HCT116 (cell line): Measurements from ENCODE around the gene UQCRQ. TPM values are rescaled to one million over a fixed set of nuclear protein-coding genes. Genes with fewer than 3 reads are reported as not detected.

Source experiments
- ATAC-seq: fragments of 200-7000 bp; cut with Tn5 transposase; 2 replicates; pipeline ENCODE4 v1.9.1; 2020; ENCODE audit warnings: mild to moderate bottlenecking, moderate library complexity
- BruUV-seq: library from RNA; stranded (reverse); fragments of 400-500 nt; replicated peaks from 2 replicates; lab custom pipeline; 2021; lab: Mats Ljungman, UMichigan
- CTCF ChIA-PET: fragments of 300-600 bp; sonication (Branson Sonifier 250); formaldehyde crosslinking; loops from one replicate; lab custom pipeline; 2021; ENCODE audit warnings: antibody characterized with exemption; lab: Charles Lee
- POLR2A ChIA-PET: fragments of 300-600, 350-600 bp; sonication (Branson Sonifier 250); formaldehyde crosslinking; loops from one replicate; lab custom pipeline; 2021; ENCODE audit warnings: antibody characterized with exemption; lab: Charles Lee
- RAD21 ChIA-PET, 2 experiments: fragments of 300-600 bp; sonication (Branson Sonifier 250); formaldehyde crosslinking; loops; one replicate each; lab custom pipeline; 2023; ENCODE audit warnings: low total read pairs in 2 of 2; ENCODE audit not compliant: uncharacterized antibody in 2 of 2, unreplicated experiment in 2 of 2, low non-redundant PET in 1 of 2; lab: Charles Lee
- DNase-seq: peaks from one replicate; pipeline ENCODE4 v3.0.0-alpha.2; 2010; ENCODE audit warnings: low read depth, low spot score
- H2AFZ ChIP-seq: fragments of 200-600 bp; shearing (Covaris generic), sonication (generic); 2 replicates; pipeline ENCODE4 v1.6.1; 2017; ENCODE audit warnings: low read depth, mixed run types, mixed read lengths, antibody characterized with exemption, low read length; ENCODE audit not compliant: poor library complexity, severe bottlenecking
- H3K27ac ChIP-seq: 2 replicates; pipeline ENCODE4 v1.5.1; 2012; ENCODE audit warnings: low read depth, low read length
- H3K27me3 ChIP-seq: fragments of 200-600 bp; sonication (generic); 2 replicates; pipeline ENCODE4 v1.6.1; 2016; ENCODE audit warnings: mixed run types, low read length, mixed read lengths; ENCODE audit not compliant: insufficient read depth
- H3K36me3 ChIP-seq, 2 experiments: fragments of 200-500 bp in 1 of 2; fragments of 200-600 bp in 1 of 2; sonication (Bioruptor generic) in 1 of 2; sonication (generic) in 1 of 2; 2 replicates each; pipeline versions ENCODE4 v1.5.1 to v1.6.1; 2014 to 2016; ENCODE audit warnings: low read length in 2 of 2, inconsistent platforms in 1 of 2, mixed read lengths in 1 of 2, mixed run types in 1 of 2; ENCODE audit not compliant: insufficient read depth in 2 of 2, control insufficient read depth in 1 of 2
- H3K4me1 ChIP-seq, 2 experiments: fragments of 200-600 bp in 1 of 2; sonication (generic) in 1 of 2; 2 replicates each; pipeline versions ENCODE4 v1.5.1 to v1.6.1; 2012 to 2017; ENCODE audit warnings: low read length in 2 of 2, inconsistent platforms in 1 of 2, mild to moderate bottlenecking in 1 of 2, mixed read lengths in 1 of 2, mixed run types in 1 of 2, moderate library complexity in 1 of 2; ENCODE audit not compliant: insufficient read depth in 2 of 2, control insufficient read depth in 1 of 2
- H3K4me2 ChIP-seq: fragments of 200-600 bp; sonication (generic); 2 replicates; pipeline ENCODE4 v1.6.1; 2017; ENCODE audit warnings: mixed run types, low read length, mixed read lengths
- H3K4me3 ChIP-seq, 2 experiments: fragments of 200-600 bp in 1 of 2; sonication (generic) in 1 of 2; replicated peaks in 1 of 2; 2 replicates each; pipeline ENCODE4 v1.5.1; 2011 to 2016; ENCODE audit warnings: low read length in 2 of 2, control low read depth in 1 of 2, low read depth in 1 of 2, mild to moderate bottlenecking in 1 of 2, mixed read lengths in 1 of 2, mixed run types in 1 of 2
- H3K79me2 ChIP-seq: fragments of 200-600 bp; sonication (generic); 2 replicates; pipeline ENCODE4 v1.6.1; 2017; ENCODE audit warnings: mild to moderate bottlenecking, mixed run types, low read length, moderate library complexity, mixed read lengths; ENCODE audit not compliant: insufficient read depth
- H3K9ac ChIP-seq: fragments of 200-600 bp; sonication (generic); 2 replicates; pipeline ENCODE4 v1.6.1; 2016; ENCODE audit warnings: low read length, mixed read lengths
- H3K9me2 ChIP-seq: fragments of 200-600 bp; sonication (generic), shearing (Covaris generic); 2 replicates; pipeline ENCODE4 v1.6.1; 2017; ENCODE audit warnings: mixed run types, mild to moderate bottlenecking, moderate library complexity; ENCODE audit not compliant: insufficient read depth
- H3K9me3 ChIP-seq, 2 experiments: fragments of 200-500 bp in 1 of 2; fragments of 200-600 bp in 1 of 2; sonication (Bioruptor generic) in 1 of 2; sonication (generic) in 1 of 2; 2 replicates each; pipeline ENCODE4 v1.6.1; 2014 to 2017; ENCODE audit warnings: low read length in 2 of 2, mixed read lengths in 2 of 2, inconsistent platforms in 1 of 2, low read depth in 1 of 2, mild to moderate bottlenecking in 1 of 2, mixed run types in 1 of 2, moderate library complexity in 1 of 2; ENCODE audit not compliant: control insufficient read depth in 1 of 2, insufficient read depth in 1 of 2
- H4K20me1 ChIP-seq: fragments of 200-600 bp; sonication (generic), shearing (Covaris generic); 2 replicates; pipeline ENCODE4 v1.6.1; 2017; ENCODE audit warnings: mixed run types, mild to moderate bottlenecking, moderate library complexity; ENCODE audit not compliant: insufficient read depth
- EZH2 ChIP-seq: fragments of 200-600 bp; sonication (generic); IDR thresholded peaks from 2 replicates; pipeline ENCODE4 v1.6.1; 2017; ENCODE audit warnings: antibody characterized with exemption, mixed run types
- FOSL1 ChIP-seq: IDR thresholded peaks from 2 replicates; pipeline ENCODE4 v1.6.1; 2012; ENCODE audit warnings: low read depth
- SIN3A ChIP-seq: IDR thresholded peaks from 2 replicates; pipeline ENCODE4 v1.6.1; 2012; ENCODE audit warnings: low read depth
- SP1 ChIP-seq: IDR thresholded peaks from 2 replicates; pipeline ENCODE4 v1.6.1; 2012; ENCODE audit warnings: low read depth
- ZNF274 ChIP-seq: fragments of 200-500 bp; sonication (Bioruptor generic); IDR thresholded peaks from 2 replicates; pipeline ENCODE4 v1.6.1; 2014; ENCODE audit warnings: mild to moderate bottlenecking, low read depth, low read length, inconsistent platforms
- intact Hi-C: fragments of 100-400 bp; cut with micrococcal nuclease; formaldehyde crosslinking; loops from 2 replicates; pipeline ENCODE4 v1.10.0; 2022
- total RNA-seq: library from RNA; stranded (reverse); gene quantifications from one replicate; pipeline ENCODE4 v1.2.1, GENCODE V29; 2021; ENCODE audit not compliant: unreplicated experiment
- TF ChIP-seq, protein P1 (sequence below): IDR thresholded peaks from 2 replicates; pipeline ENCODE4 v1.6.1; 2012
- TF ChIP-seq, protein P2 (sequence below), 3 experiments: fragments of 200-600 bp in 1 of 3; sonication (generic) in 1 of 3; IDR thresholded peaks in 2 of 3; conservative IDR thresholded peaks in 1 of 3; 2 replicates each; pipeline ENCODE4 v1.5.1; 2012 to 2017; ENCODE audit warnings: low read depth in 2 of 3, low read length in 2 of 3, antibody characterized with exemption in 1 of 3, borderline replicate concordance in 1 of 3, control low read depth in 1 of 3, mild to moderate bottlenecking in 1 of 3, mixed read lengths in 1 of 3, mixed run types in 1 of 3, moderate library complexity in 1 of 3; ENCODE audit not compliant: insufficient read depth in 1 of 3

UQCRQ gene
- total RNA-seq, 1 experiment from 2014 or later = 528 TPM

DNA sequence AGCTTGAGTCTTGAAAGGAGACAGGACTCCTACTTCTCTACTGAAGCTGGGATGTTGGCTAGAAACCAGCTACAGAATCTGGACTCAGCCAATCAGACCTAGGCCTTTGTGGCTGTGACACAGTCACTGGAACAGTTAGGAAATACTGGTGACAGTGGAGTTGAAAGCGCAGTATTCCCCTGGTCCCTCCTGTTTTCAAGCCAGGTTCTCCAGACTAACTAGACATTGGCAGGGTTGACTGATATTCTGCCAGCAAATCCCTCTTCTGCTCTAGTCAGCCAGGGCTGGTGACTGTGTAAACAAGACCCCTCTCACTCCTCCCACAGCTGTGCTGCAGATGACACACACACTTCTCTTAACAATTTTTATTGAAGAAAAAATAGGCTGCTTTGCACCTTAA, 44.7 kb upstream of the UQCRQ start:
- Histone ChIP-seq H3K4me1 (peaks cover 0 to 11% of the 10 kb centered on the region in 2 experiments; a peak in 1 of 4 replicates), H3K79me2 (no peaks in the 10 kb centered on the region), H3K9me3 (no peaks in the 10 kb centered on the region), H2AFZ (no peak overlapping the region), H3K4me3 (no peak overlapping the region), H3K4me2 (no peak overlapping the region), H3K27ac (no peak overlapping the region), H3K9ac (no peak overlapping the region), H3K9me2 (no peaks in the 10 kb centered on the region), H4K20me1 (no peaks in the 10 kb centered on the region), H3K27me3 (no peaks in the 10 kb centered on the region), H3K36me3 (no peaks in the 10 kb centered on the region)
- intact Hi-C loops = loop anchor here (2.0 kb wide), 2 partner anchors 69 to 435 kb away; no protein-coding TSS in a partner anchor
- TF ChIP-seq SP1 (no peak), FOSL1 (no peak), ZNF274 (no peak), SIN3A (no peak), EZH2 (no peak)
- TF ChIP-seq, protein P1, sequence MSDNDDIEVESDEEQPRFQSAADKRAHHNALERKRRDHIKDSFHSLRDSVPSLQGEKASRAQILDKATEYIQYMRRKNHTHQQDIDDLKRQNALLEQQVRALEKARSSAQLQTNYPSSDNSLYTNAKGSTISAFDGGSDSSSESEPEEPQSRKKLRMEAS = no peak
- TF ChIP-seq, protein P2, sequence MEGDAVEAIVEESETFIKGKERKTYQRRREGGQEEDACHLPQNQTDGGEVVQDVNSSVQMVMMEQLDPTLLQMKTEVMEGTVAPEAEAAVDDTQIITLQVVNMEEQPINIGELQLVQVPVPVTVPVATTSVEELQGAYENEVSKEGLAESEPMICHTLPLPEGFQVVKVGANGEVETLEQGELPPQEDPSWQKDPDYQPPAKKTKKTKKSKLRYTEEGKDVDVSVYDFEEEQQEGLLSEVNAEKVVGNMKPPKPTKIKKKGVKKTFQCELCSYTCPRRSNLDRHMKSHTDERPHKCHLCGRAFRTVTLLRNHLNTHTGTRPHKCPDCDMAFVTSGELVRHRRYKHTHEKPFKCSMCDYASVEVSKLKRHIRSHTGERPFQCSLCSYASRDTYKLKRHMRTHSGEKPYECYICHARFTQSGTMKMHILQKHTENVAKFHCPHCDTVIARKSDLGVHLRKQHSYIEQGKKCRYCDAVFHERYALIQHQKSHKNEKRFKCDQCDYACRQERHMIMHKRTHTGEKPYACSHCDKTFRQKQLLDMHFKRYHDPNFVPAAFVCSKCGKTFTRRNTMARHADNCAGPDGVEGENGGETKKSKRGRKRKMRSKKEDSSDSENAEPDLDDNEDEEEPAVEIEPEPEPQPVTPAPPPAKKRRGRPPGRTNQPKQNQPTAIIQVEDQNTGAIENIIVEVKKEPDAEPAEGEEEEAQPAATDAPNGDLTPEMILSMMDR (IDR thresholded peaks at IDR 0.05 in 2 of 3, conservative IDR thresholded peaks at IDR 0.05 in 1 of 3; ENCODE audit: borderline replicate concordance in 1 of 3, insufficient read depth in 1 of 3, low read depth in 2 of 3, low read length in 2 of 3) = no peak
- CTCF ChIA-PET = interaction anchor here (0.7 to 3.9 kb wide), 3 partner anchors 12 to 295 kb away, joined by 3 to 69 read pairs (median 33); no protein-coding TSS in a partner anchor
- DNase-seq (no peak), ATAC-seq (no peak)
- RAD21 ChIA-PET = no interaction called here
- no TSS peak for BruUV-seq
- POLR2A ChIA-PET = no interaction called here
